HEK293 (cell line): ENCODE data around the gene TBK1.

Experiments used
- KLF10 ChIP-seq: fragments of 450-650 bp; IDR thresholded peaks from 2 replicates; pipeline ENCODE4 v1.5.1; 2018; ENCODE audit warnings: missing biosample characterization, mild to moderate bottlenecking, missing genetic modification characterization
- KLF8 ChIP-seq: fragments of 450-650 bp; formaldehyde crosslinking; IDR thresholded peaks from 2 replicates; pipeline ENCODE4 v1.5.1; 2016; ENCODE audit warnings: missing biosample characterization, missing genetic modification characterization
- SCRT2 ChIP-seq: fragments of 450-650 bp; formaldehyde crosslinking; IDR thresholded peaks from 2 replicates; pipeline ENCODE4 v1.5.1; 2016; ENCODE audit warnings: missing biosample characterization, missing genetic modification characterization
- SP2 ChIP-seq: fragments of 450-650 bp; formaldehyde crosslinking; IDR thresholded peaks from 2 replicates; pipeline ENCODE4 v1.5.1; 2016; ENCODE audit warnings: missing biosample characterization, missing genetic modification characterization
- ZBTB17 ChIP-seq: fragments of 450-650 bp; formaldehyde crosslinking; IDR thresholded peaks from 2 replicates; pipeline ENCODE4 v1.5.1; 2016; ENCODE audit warnings: missing biosample characterization, missing genetic modification characterization
- ZBTB8A ChIP-seq: fragments of 450-650 bp; formaldehyde crosslinking; IDR thresholded peaks from 2 replicates; pipeline ENCODE4 v1.5.1; 2016; ENCODE audit warnings: missing biosample characterization, missing genetic modification characterization
- ZNF174 ChIP-seq: fragments of 450-650 bp; formaldehyde crosslinking; IDR thresholded peaks from 2 replicates; pipeline ENCODE4 v1.5.0; 2017; ENCODE audit warnings: missing biosample characterization, mild to moderate bottlenecking, missing genetic modification characterization
- ZNF2 ChIP-seq: fragments of 450-650 bp; formaldehyde crosslinking; IDR thresholded peaks from 2 replicates; pipeline ENCODE4 v1.5.1; 2016; ENCODE audit warnings: missing biosample characterization, missing genetic modification characterization
- ZNF335 ChIP-seq: fragments of 450-650 bp; formaldehyde crosslinking; conservative IDR thresholded peaks from 2 replicates; pipeline ENCODE4 v1.5.1; 2016; ENCODE audit warnings: missing biosample characterization, missing genetic modification characterization
- ZNF394 ChIP-seq: fragments of 450-650 bp; formaldehyde crosslinking; IDR thresholded peaks from 2 replicates; pipeline ENCODE4 v1.5.1; 2016; ENCODE audit warnings: missing biosample characterization, missing genetic modification characterization, mild to moderate bottlenecking, moderate library complexity, borderline replicate concordance
- ZNF561 ChIP-seq: fragments of 450-650 bp; IDR thresholded peaks from 2 replicates; pipeline ENCODE4 v1.5.1; 2018; ENCODE audit warnings: missing biosample characterization, missing genetic modification characterization, borderline replicate concordance
- ZNF610 ChIP-seq: fragments of 450-650 bp; formaldehyde crosslinking; IDR thresholded peaks from 2 replicates; pipeline ENCODE4 v1.5.1; 2016; ENCODE audit warnings: missing biosample characterization, missing genetic modification characterization, borderline replicate concordance
- ZNF660 ChIP-seq: fragments of 450-650 bp; IDR thresholded peaks from 2 replicates; pipeline ENCODE4 v1.5.1; 2018; ENCODE audit warnings: missing biosample characterization, mild to moderate bottlenecking, missing genetic modification characterization
- ZNF677 ChIP-seq: fragments of 450-650 bp; IDR thresholded peaks from 2 replicates; pipeline ENCODE4 v1.5.0; 2018; ENCODE audit warnings: missing biosample characterization, mild to moderate bottlenecking, missing genetic modification characterization, moderate library complexity
- ZNF76 ChIP-seq: fragments of 450-650 bp; formaldehyde crosslinking; IDR thresholded peaks from 2 replicates; pipeline ENCODE4; 2016; ENCODE audit warnings: low read depth, missing biosample characterization, missing genetic modification characterization, borderline replicate concordance
- ZXDB ChIP-seq: fragments of 450-650 bp; formaldehyde crosslinking; IDR thresholded peaks from 2 replicates; pipeline ENCODE4 v1.5.1; 2016; ENCODE audit warnings: missing biosample characterization, missing genetic modification characterization
- TF ChIP-seq, protein P1 (sequence below): fragments of 450-650 bp; formaldehyde crosslinking; IDR thresholded peaks from 2 replicates; pipeline ENCODE4 v1.5.1; 2016; ENCODE audit warnings: missing biosample characterization, missing genetic modification characterization, low read depth
- TF ChIP-seq, protein P2 (sequence below): fragments of 450-650 bp; IDR thresholded peaks from 2 replicates; pipeline ENCODE4 v1.5.1; 2018; ENCODE audit warnings: missing biosample characterization, mild to moderate bottlenecking, missing genetic modification characterization
- TF ChIP-seq, protein P3 (sequence below): fragments of 450-650 bp; formaldehyde crosslinking; IDR thresholded peaks from 2 replicates; pipeline ENCODE4 v1.5.1; 2016; ENCODE audit warnings: missing biosample characterization, missing genetic modification characterization
- TF ChIP-seq, protein P4 (sequence below): fragments of 450-650 bp; formaldehyde crosslinking; conservative IDR thresholded peaks from 2 replicates; pipeline ENCODE4 v1.5.1; 2016; ENCODE audit warnings: low read depth, missing biosample characterization, missing genetic modification characterization
- TF ChIP-seq, protein P5 (sequence below): fragments of 450-650 bp; formaldehyde crosslinking; IDR thresholded peaks from 2 replicates; pipeline ENCODE4 v1.5.1; 2017; ENCODE audit warnings: missing biosample characterization, missing genetic modification characterization
- TF ChIP-seq, protein P6 (sequence below): IDR thresholded peaks from 2 replicates; pipeline ENCODE4 v1.6.1; 2011; ENCODE audit warnings: mild to moderate bottlenecking, low read depth, low read length, borderline replicate concordance
- TF ChIP-seq, protein P7 (sequence below): fragments of 450-650 bp; formaldehyde crosslinking; IDR thresholded peaks from 2 replicates; pipeline ENCODE4 v1.5.1; 2016; ENCODE audit warnings: missing biosample characterization, missing genetic modification characterization
- TF ChIP-seq, protein P8 (sequence below): sonication (generic); formaldehyde crosslinking; IDR thresholded peaks from 2 replicates; pipeline ENCODE4 v1.8.1; 2022; ENCODE audit warnings: mild to moderate bottlenecking, moderate library complexity, missing genetic modification reagents

TBK1 gene

DNA sequence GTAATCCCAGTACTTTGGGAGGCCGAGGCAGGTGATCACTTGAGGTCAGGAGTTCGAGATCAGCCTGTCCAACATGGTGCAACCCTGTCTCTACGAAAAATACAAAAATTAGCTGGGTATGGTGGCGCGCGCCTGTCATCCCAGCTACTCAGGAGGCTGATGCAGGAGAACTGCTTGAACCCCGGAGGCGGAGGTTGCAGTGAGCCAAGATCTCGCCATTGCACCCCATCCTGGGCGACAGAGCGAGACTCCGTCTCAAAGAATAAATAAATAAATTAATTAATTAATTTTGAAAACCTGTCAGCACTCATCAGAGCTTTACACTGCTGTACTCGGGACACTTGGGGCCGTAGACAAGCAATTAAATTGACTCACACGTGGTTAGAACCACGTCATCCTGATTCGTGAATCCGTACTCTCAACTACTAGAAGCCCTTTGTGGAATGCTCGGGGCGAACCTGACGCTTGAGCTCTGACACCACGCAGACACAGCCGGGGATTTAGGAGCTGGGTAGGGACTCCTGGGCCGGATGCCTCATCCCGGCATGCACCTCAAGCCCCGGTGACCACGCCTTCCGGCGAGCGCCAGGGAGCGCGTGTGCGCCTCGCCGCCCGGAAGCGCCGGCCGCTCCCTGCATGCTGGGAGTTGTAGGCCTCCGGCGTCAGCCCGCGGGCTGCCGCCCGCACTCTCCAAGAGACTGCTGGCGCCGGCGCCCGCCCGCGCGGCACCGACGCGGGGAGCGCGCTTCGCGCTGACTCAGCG lies 48.0 kb upstream of the TBK1 start, which contains the start of gene XPOT (continued):
- TF ChIP-seq, protein P1, sequence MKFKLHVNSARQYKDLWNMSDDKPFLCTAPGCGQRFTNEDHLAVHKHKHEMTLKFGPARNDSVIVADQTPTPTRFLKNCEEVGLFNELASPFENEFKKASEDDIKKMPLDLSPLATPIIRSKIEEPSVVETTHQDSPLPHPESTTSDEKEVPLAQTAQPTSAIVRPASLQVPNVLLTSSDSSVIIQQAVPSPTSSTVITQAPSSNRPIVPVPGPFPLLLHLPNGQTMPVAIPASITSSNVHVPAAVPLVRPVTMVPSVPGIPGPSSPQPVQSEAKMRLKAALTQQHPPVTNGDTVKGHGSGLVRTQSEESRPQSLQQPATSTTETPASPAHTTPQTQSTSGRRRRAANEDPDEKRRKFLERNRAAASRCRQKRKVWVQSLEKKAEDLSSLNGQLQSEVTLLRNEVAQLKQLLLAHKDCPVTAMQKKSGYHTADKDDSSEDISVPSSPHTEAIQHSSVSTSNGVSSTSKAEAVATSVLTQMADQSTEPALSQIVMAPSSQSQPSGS (tag by site-specific recombination) = peak; percentile 79
- TF ChIP-seq, protein P2, sequence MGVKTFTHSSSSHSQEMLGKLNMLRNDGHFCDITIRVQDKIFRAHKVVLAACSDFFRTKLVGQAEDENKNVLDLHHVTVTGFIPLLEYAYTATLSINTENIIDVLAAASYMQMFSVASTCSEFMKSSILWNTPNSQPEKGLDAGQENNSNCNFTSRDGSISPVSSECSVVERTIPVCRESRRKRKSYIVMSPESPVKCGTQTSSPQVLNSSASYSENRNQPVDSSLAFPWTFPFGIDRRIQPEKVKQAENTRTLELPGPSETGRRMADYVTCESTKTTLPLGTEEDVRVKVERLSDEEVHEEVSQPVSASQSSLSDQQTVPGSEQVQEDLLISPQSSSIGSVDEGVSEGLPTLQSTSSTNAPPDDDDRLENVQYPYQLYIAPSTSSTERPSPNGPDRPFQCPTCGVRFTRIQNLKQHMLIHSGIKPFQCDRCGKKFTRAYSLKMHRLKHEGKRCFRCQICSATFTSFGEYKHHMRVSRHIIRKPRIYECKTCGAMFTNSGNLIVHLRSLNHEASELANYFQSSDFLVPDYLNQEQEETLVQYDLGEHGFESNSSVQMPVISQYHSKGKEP (tag by site-specific recombination) = 0 out of 2 replicates have a peak, but pooled peaks have one; percentile 35
- TF ChIP-seq ZNF335 (peak; percentile 17), ZBTB8A (tag by site-specific recombination) (peak; percentile 48; the same call in 1 of the 2 replicates), KLF8 (tag by site-specific recombination) (0 out of 2 replicates have a peak, but pooled peaks have one; percentile 12), ZNF677 (0 out of 2 replicates have a peak, but pooled peaks have one; percentile 42), ZNF660 (tag by site-specific recombination) (peak; percentile 32; the same call in 1 of the 2 replicates), ZNF76 (tag by site-specific recombination) (peak; percentile 96), ZNF2 (tag by site-specific recombination) (peak; percentile 22; the same call in 1 of the 2 replicates), ZBTB17 (tag by site-specific recombination) (no peak), ZNF610 (tag by site-specific recombination) (no peak), ZNF394 (tag by site-specific recombination) (peak; percentile 38; the same call in 1 of the 2 replicates), KLF10 (tag by site-specific recombination) (0 out of 2 replicates have a peak, but pooled peaks have one; percentile 44), ZNF561 (tag by site-specific recombination) (0 out of 2 replicates have a peak, but pooled peaks have one; percentile 49), SCRT2 (no peak), ZXDB (tag by site-specific recombination) (peak; percentile 52), SP2 (tag by site-specific recombination) (peak; percentile 61), ZNF174 (no peak)
- TF ChIP-seq, protein P3, sequence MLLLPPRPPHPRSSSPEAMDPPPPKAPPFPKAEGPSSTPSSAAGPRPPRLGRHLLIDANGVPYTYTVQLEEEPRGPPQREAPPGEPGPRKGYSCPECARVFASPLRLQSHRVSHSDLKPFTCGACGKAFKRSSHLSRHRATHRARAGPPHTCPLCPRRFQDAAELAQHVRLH (tag by site-specific recombination) = peak; percentile 39; the same call in 1 of the 2 replicates
- TF ChIP-seq, protein P4, sequence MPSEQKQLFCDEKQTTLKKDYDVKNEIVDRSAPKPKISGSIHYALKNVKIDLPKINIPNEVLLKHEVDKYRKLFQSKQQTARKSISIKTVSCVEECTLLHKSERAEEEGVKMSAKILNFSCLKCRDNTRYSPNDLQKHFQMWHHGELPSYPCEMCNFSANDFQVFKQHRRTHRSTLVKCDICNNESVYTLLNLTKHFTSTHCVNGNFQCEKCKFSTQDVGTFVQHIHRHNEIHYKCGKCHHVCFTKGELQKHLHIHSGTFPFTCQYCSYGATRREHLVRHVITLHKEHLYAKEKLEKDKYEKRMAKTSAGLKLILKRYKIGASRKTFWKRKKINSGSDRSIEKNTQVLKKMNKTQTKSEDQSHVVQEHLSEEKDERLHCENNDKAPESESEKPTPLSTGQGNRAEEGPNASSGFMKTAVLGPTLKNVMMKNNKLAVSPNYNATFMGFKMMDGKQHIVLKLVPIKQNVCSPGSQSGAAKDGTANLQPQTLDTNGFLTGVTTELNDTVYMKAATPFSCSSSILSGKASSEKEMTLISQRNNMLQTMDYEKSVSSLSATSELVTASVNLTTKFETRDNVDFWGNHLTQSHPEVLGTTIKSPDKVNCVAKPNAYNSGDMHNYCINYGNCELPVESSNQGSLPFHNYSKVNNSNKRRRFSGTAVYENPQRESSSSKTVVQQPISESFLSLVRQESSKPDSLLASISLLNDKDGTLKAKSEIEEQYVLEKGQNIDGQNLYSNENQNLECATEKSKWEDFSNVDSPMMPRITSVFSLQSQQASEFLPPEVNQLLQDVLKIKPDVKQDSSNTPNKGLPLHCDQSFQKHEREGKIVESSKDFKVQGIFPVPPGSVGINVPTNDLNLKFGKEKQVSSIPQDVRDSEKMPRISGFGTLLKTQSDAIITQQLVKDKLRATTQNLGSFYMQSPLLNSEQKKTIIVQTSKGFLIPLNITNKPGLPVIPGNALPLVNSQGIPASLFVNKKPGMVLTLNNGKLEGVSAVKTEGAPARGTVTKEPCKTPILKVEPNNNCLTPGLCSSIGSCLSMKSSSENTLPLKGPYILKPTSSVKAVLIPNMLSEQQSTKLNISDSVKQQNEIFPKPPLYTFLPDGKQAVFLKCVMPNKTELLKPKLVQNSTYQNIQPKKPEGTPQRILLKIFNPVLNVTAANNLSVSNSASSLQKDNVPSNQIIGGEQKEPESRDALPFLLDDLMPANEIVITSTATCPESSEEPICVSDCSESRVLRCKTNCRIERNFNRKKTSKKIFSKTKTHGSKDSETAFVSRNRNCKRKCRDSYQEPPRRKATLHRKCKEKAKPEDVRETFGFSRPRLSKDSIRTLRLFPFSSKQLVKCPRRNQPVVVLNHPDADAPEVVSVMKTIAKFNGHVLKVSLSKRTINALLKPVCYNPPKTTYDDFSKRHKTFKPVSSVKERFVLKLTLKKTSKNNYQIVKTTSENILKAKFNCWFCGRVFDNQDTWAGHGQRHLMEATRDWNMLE (tag by site-specific recombination) = peak; percentile 60
- TF ChIP-seq, protein P5, sequence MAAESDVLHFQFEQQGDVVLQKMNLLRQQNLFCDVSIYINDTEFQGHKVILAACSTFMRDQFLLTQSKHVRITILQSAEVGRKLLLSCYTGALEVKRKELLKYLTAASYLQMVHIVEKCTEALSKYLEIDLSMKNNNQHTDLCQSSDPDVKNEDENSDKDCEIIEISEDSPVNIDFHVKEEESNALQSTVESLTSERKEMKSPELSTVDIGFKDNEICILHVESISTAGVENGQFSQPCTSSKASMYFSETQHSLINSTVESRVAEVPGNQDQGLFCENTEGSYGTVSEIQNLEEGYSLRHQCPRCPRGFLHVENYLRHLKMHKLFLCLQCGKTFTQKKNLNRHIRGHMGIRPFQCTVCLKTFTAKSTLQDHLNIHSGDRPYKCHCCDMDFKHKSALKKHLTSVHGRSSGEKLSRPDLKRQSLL (tag by site-specific recombination) = peak; percentile 74; the same call in 1 of the 2 replicates
- TF ChIP-seq, protein P6, sequence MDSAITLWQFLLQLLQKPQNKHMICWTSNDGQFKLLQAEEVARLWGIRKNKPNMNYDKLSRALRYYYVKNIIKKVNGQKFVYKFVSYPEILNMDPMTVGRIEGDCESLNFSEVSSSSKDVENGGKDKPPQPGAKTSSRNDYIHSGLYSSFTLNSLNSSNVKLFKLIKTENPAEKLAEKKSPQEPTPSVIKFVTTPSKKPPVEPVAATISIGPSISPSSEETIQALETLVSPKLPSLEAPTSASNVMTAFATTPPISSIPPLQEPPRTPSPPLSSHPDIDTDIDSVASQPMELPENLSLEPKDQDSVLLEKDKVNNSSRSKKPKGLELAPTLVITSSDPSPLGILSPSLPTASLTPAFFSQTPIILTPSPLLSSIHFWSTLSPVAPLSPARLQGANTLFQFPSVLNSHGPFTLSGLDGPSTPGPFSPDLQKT = peak; percentile 86; the same call in 1 of the 2 replicates
- TF ChIP-seq, protein P7, sequence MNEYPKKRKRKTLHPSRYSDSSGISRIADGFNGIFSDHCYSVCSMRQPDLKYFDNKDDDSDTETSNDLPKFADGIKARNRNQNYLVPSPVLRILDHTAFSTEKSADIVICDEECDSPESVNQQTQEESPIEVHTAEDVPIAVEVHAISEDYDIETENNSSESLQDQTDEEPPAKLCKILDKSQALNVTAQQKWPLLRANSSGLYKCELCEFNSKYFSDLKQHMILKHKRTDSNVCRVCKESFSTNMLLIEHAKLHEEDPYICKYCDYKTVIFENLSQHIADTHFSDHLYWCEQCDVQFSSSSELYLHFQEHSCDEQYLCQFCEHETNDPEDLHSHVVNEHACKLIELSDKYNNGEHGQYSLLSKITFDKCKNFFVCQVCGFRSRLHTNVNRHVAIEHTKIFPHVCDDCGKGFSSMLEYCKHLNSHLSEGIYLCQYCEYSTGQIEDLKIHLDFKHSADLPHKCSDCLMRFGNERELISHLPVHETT = no peak
- TF ChIP-seq, protein P8, sequence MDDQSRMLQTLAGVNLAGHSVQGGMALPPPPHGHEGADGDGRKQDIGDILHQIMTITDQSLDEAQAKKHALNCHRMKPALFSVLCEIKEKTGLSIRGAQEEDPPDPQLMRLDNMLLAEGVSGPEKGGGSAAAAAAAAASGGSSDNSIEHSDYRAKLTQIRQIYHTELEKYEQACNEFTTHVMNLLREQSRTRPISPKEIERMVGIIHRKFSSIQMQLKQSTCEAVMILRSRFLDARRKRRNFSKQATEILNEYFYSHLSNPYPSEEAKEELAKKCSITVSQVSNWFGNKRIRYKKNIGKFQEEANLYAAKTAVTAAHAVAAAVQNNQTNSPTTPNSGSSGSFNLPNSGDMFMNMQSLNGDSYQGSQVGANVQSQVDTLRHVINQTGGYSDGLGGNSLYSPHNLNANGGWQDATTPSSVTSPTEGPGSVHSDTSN (CRISPR knock-in tag) = 0 out of 2 replicates have a peak, but pooled peaks have one; percentile 29
